IMR-90 (cell line): ENCODE measurements around the gene METRNL. TPM values are rescaled to one million over a fixed set of nuclear protein-coding genes. Genes with fewer than 3 reads are reported as not detected.

ENCODE experiments used
- ATAC-seq: fragments of 200-7000 bp; cut with Tn5 transposase; 2 replicates; pipeline ENCODE4 v1.9.1; 2020; ENCODE audit warnings: low read depth, mild to moderate bottlenecking, moderate library complexity
- BruUV-seq: library from RNA; stranded (reverse); fragments of 400-500 nt; replicated peaks from 2 replicates; lab custom pipeline; 2021; lab: Mats Ljungman, UMichigan
- CTCF ChIA-PET: fragments of 300-600 bp; formaldehyde crosslinking; extraction: SDS; loops from one replicate; lab custom pipeline; 2021; ENCODE audit warnings: antibody characterized with exemption; lab: Yijun Ruan, JAX
- POLR2A ChIA-PET: fragments of 300-600 bp; sonication (Branson Sonifier 250); formaldehyde crosslinking; loops from one replicate; lab custom pipeline; 2022; ENCODE audit warnings: antibody characterized with exemption; ENCODE audit not compliant: unreplicated experiment; lab: Charles Lee
- DNase-seq: peaks from one replicate; pipeline ENCODE4 v3.0.0; 2013
- H2AFZ ChIP-seq: replicated peaks from 2 replicates; pipeline ENCODE3; 2013; ENCODE audit warnings: low read length, mild to moderate bottlenecking; ENCODE audit not compliant: poor library complexity
- H2AK5ac ChIP-seq: 2 replicates; pipeline ENCODE4 v1.6.1; 2013; ENCODE audit warnings: low read depth, low read length, inconsistent platforms
- H2AK9ac ChIP-seq: replicated peaks from 2 replicates; pipeline ENCODE3; 2013; ENCODE audit warnings: mild to moderate bottlenecking, low read depth, low read length, moderate library complexity; ENCODE audit not compliant: poor library complexity
- H2BK120ac ChIP-seq: 2 replicates; pipeline ENCODE4 v1.6.1; 2013; ENCODE audit warnings: low read depth, low read length, inconsistent platforms
- H2BK15ac ChIP-seq: 3 replicates; pipeline ENCODE4 v1.6.1; 2013; ENCODE audit warnings: low read depth, low read length, inconsistent platforms
- H2BK20ac ChIP-seq: 2 replicates; pipeline ENCODE4 v1.6.1; 2013; ENCODE audit warnings: low read depth, mild to moderate bottlenecking, inconsistent platforms, low read length, moderate library complexity
- H2BK5ac ChIP-seq: 2 replicates; pipeline ENCODE4 v1.6.1; 2013; ENCODE audit warnings: mild to moderate bottlenecking, low read depth, low read length, inconsistent platforms; ENCODE audit not compliant: poor library complexity, severe bottlenecking
- H3K14ac ChIP-seq: replicated peaks from 2 replicates; pipeline ENCODE4 v1.6.1; 2013; ENCODE audit warnings: low read depth, low read length, inconsistent platforms
- H3K18ac ChIP-seq: 2 replicates; pipeline ENCODE4 v1.6.1; 2013; ENCODE audit warnings: low read depth, low read length, control low read depth
- H3K23ac ChIP-seq: 2 replicates; pipeline ENCODE4 v1.6.1; 2013; ENCODE audit warnings: low read depth, low read length, inconsistent platforms
- H3K27ac ChIP-seq: 2 replicates; pipeline ENCODE4 v1.5.1; 2013; ENCODE audit warnings: mild to moderate bottlenecking, control low read depth, low read length; ENCODE audit not compliant: insufficient read depth
- H3K27me3 ChIP-seq: 2 replicates; pipeline ENCODE4 v1.6.1; 2013; ENCODE audit warnings: low read length; ENCODE audit not compliant: control insufficient read depth, insufficient read depth
- H3K36me3 ChIP-seq: 2 replicates; pipeline ENCODE4 v1.6.1; 2013; ENCODE audit warnings: low read length, mixed read lengths; ENCODE audit not compliant: control insufficient read depth, insufficient read depth
- H3K4ac ChIP-seq: 2 replicates; pipeline ENCODE4 v1.6.1; 2013; ENCODE audit warnings: low read depth, low read length, inconsistent platforms
- H3K4me1 ChIP-seq: 2 replicates; pipeline ENCODE4 v1.6.1; 2013; ENCODE audit warnings: low read length, mixed read lengths; ENCODE audit not compliant: control insufficient read depth, insufficient read depth
- H3K4me2 ChIP-seq: 2 replicates; pipeline ENCODE4 v1.6.1; 2013; ENCODE audit warnings: low read depth, mild to moderate bottlenecking, control low read depth, low read length, moderate library complexity
- H3K4me3 ChIP-seq: 2 replicates; pipeline ENCODE4 v1.5.1; 2013; ENCODE audit warnings: low read depth, mild to moderate bottlenecking, control low read depth, low read length, moderate library complexity; ENCODE audit not compliant: insufficient read depth
- H3K56ac ChIP-seq: 2 replicates; pipeline ENCODE4 v1.6.1; 2013; ENCODE audit warnings: low read length, inconsistent platforms; ENCODE audit not compliant: insufficient read depth; ENCODE audit errors: extremely low read depth
- H3K79me1 ChIP-seq, 2 experiments: 2 replicates each; pipeline ENCODE4 v1.6.1; 2013; ENCODE audit warnings: low read length in 2 of 2, inconsistent platforms in 1 of 2, low read depth in 1 of 2
- H3K9ac ChIP-seq: 2 replicates; pipeline ENCODE4 v1.6.1; 2013; ENCODE audit warnings: low read depth, low read length, control low read depth
- H3K9me1 ChIP-seq: 2 replicates; pipeline ENCODE4 v1.6.1; 2013; ENCODE audit warnings: low read length, inconsistent platforms; ENCODE audit not compliant: insufficient read depth
- H3K9me3 ChIP-seq: 2 replicates; pipeline ENCODE4 v1.6.1; 2013; ENCODE audit warnings: low read length; ENCODE audit not compliant: control insufficient read depth, insufficient read depth
- H4K20me1 ChIP-seq: 2 replicates; pipeline ENCODE4 v1.6.1; 2013; ENCODE audit warnings: low read length, inconsistent platforms; ENCODE audit not compliant: insufficient read depth
- H4K5ac ChIP-seq: 2 replicates; pipeline ENCODE4 v1.6.1; 2013; ENCODE audit warnings: mild to moderate bottlenecking, low read depth, low read length, control low read depth
- H4K8ac ChIP-seq, 2 experiments: 2 replicates each; pipeline ENCODE4 v1.6.1; 2013; ENCODE audit warnings: low read depth in 2 of 2, low read length in 2 of 2, control low read depth in 1 of 2, inconsistent platforms in 1 of 2
- H4K91ac ChIP-seq: 2 replicates; pipeline ENCODE4 v1.6.1; 2013; ENCODE audit warnings: low read depth, low read length, inconsistent platforms; ENCODE audit not compliant: insufficient read depth
- CEBPB ChIP-seq: IDR thresholded peaks from 2 replicates; pipeline ENCODE4 v1.6.1; 2012; ENCODE audit warnings: low read depth, low read length, improper control_type of control experiment
- CHD1 ChIP-seq: IDR thresholded peaks from 2 replicates; pipeline ENCODE4 v1.6.1; 2012; ENCODE audit warnings: low read depth, low read length, improper control_type of control experiment
- FOS ChIP-seq: fragments of 150-350 bp; IDR thresholded peaks from 2 replicates; pipeline ENCODE4 v1.6.1; 2016; ENCODE audit warnings: low read depth, low read length
- MAFK ChIP-seq: IDR thresholded peaks from 2 replicates; pipeline ENCODE4 v1.6.1; 2012; ENCODE audit warnings: low read depth, low read length, improper control_type of control experiment
- MXI1 ChIP-seq: IDR thresholded peaks from 2 replicates; pipeline ENCODE4 v1.6.1; 2012; ENCODE audit warnings: low read depth, mild to moderate bottlenecking, low read length, moderate library complexity, borderline replicate concordance
- POLR2A ChIP-seq: IDR thresholded peaks from 2 replicates; pipeline ENCODE4 v1.6.1; 2012; ENCODE audit warnings: mild to moderate bottlenecking, low read depth, low read length
- RAD21 ChIP-seq: IDR thresholded peaks from 2 replicates; pipeline ENCODE4 v1.6.1; 2012; ENCODE audit warnings: low read length, improper control_type of control experiment
- RCOR1 ChIP-seq: IDR thresholded peaks from 2 replicates; pipeline ENCODE4 v1.6.1; 2012; ENCODE audit warnings: mild to moderate bottlenecking, low read length, improper control_type of control experiment; ENCODE audit not compliant: insufficient replicate concordance
- SMC3 ChIP-seq: fragments of 150-350 bp; IDR thresholded peaks from 2 replicates; pipeline ENCODE4 v1.6.1; 2016; ENCODE audit warnings: low read depth, mild to moderate bottlenecking, antibody characterized with exemption, low read length, moderate library complexity
- WGBS, 2 experiments: methylation state at CpG; one replicate each; pipeline versions ENCODE4 v1.1.5 to v1.1.7; 2013; ENCODE audit warnings: missing lambda C conversion rate in 2 of 2; ENCODE audit not compliant: insufficient read length in 1 of 2; ENCODE audit errors: extremely low coverage in 2 of 2; 5-methylcytosine and 5-hydroxymethylcytosine counted together
- dilution Hi-C: fragments of 300-500 bp; cut with HindIII; formaldehyde crosslinking; loops from one replicate; pipeline ENCODE4 v1.14.3; 2018; ENCODE audit warnings: low sequenced_read_pairs; ENCODE audit not compliant: unreplicated experiment
- in situ Hi-C: fragments of 300-500 bp; cut with MboI; formaldehyde crosslinking; loops from 3 replicates; pipeline ENCODE4 v1.14.3; 2019; ENCODE audit warnings: low sequenced_read_pairs, inconsistent platforms, mixed read lengths
- intact Hi-C: fragments of 100-400 bp; cut with micrococcal nuclease; formaldehyde crosslinking; loops from 2 replicates; pipeline ENCODE4 v1.10.0; 2022
- polyA plus RNA-seq, 3 experiments: library from polyadenylated mRNA; depleted of rRNA; stranded (reverse); fragments of >200 nt; gene quantifications; 2 replicates each; pipeline ENCODE4 v1.2.3, GENCODE V29; 2012; ENCODE audit warnings: low replicate concordance in 1 of 3
- total RNA-seq: library from RNA; depleted of rRNA; stranded (reverse); fragments of >200 nt; gene quantifications from 2 replicates; pipeline ENCODE4 v1.2.3, GENCODE V29; 2012
- TF ChIP-seq, protein P1 (sequence below): fragments of 150-350 bp; IDR thresholded peaks from 2 replicates; pipeline ENCODE4 v1.6.1; 2017; ENCODE audit warnings: mild to moderate bottlenecking, antibody characterized with exemption, low read length, low read depth
- TF ChIP-seq, protein P2 (sequence below): fragments of 150-350 bp; IDR thresholded peaks from 2 replicates; pipeline ENCODE4 v1.6.1; 2016; ENCODE audit warnings: low read depth, mild to moderate bottlenecking, low read length, moderate library complexity, borderline replicate concordance
- TF ChIP-seq, protein P3 (sequence below): conservative IDR thresholded peaks from 2 replicates; pipeline ENCODE4 v1.5.1; 2012; ENCODE audit warnings: mild to moderate bottlenecking, low read depth, low read length, improper control_type of control experiment

The METRNL gene
- total and polyA plus RNA-seq, 2 of the 4 experiments (the other 2 are of a cell fraction), result 17.9 to 48.2 TPM

DNA sequence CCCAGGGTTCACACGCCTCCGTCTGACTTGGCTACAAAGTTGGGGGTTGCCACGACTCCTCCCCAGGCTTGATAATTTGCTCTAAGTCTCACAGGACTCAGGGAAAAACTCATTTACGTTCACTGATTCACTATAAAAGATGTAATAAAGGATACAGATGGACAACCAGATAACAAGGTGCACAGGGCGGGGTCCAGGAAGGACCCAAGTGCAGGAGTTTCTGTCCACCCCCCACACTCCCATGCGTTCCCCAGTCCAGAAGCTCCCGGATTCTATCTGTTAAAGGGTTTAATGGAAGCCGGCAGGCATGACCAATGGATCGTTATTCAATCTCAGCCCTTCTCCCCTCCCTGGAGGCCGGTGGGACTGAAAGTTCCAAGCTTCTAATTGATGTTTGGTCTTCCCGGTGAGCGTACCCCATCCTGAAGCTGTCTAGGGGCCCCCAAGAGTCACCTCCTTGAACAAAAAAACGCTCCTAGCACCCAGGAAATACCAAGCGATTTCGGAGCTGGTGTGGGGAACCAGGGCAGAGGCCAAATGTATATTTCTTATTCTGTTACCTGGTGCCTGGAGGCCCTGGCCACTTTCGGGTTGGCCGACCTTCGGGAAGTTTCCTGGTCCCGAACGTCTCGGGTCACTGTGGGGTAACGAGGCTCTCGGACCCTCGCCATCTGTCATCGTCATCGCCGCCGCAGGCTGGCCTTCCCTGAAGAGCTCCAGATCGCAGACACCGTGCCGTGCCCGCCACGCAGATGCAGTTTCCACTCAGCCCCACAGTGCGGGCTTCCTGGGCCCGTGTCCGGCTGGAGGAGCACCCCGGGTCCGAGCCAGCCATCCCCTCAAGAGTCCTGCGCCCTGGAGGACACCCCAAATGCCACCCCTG lies 13.5 kb upstream of the METRNL start:
- Histone ChIP-seq H4K91ac (no peak overlapping the region), H4K5ac (no peak overlapping the region), H3K4ac (no peak overlapping the region), H3K36me3 (no peaks in the 10 kb centered on the region), H2AFZ (no peak overlapping the region), H3K79me1 (no peaks in the 10 kb centered on the region), H4K20me1 (no peaks in the 10 kb centered on the region), H3K9me1 (peaks cover 5% of the 10 kb centered on the region; the same call in 1 of the 2 replicates), H2BK120ac (no peak overlapping the region), H3K27me3 (peaks cover 5% of the 10 kb centered on the region), H3K4me3 (no peak overlapping the region), H3K23ac (no peak overlapping the region), H3K14ac (no peak overlapping the region), H4K8ac (no peak overlapping the region), H2BK5ac (no peak overlapping the region), H3K4me1 (no peaks in the 10 kb centered on the region), H2AK5ac (no peak overlapping the region), H3K56ac (no peak overlapping the region), H2BK15ac (no peak overlapping the region), H3K9me3 (no peaks in the 10 kb centered on the region), H3K27ac (no peak overlapping the region), H3K4me2 (no peak overlapping the region), H3K18ac (no peak overlapping the region), H2BK20ac (no peak overlapping the region), H2AK9ac (no peak overlapping the region), H3K9ac (no peak overlapping the region)
- DNase-seq (no peak), ATAC-seq (no peak)
- POLR2A ChIA-PET, result no interaction called here
- WGBS, 2 experiments, result 91% methylated on average over 26 of the region's 39 CpGs; no CpG with 5 or more reads in 1 of the 2 experiments
- BruUV-seq, result no TSS peak
- intact Hi-C loops (no loop called here), dilution Hi-C loops (no loop called here), in situ Hi-C loops (no loop called here)
- TF ChIP-seq CEBPB, result no peak
- TF ChIP-seq SMC3, result no peak
- TF ChIP-seq, protein P1, sequence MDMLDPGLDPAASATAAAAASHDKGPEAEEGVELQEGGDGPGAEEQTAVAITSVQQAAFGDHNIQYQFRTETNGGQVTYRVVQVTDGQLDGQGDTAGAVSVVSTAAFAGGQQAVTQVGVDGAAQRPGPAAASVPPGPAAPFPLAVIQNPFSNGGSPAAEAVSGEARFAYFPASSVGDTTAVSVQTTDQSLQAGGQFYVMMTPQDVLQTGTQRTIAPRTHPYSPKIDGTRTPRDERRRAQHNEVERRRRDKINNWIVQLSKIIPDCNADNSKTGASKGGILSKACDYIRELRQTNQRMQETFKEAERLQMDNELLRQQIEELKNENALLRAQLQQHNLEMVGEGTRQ, result no peak
- no peak for TF ChIP-seq MXI1
- no peak for TF ChIP-seq MAFK
- TF ChIP-seq FOS, result no peak
- TF ChIP-seq POLR2A, result no peak
- TF ChIP-seq RAD21, result no peak
- TF ChIP-seq CHD1, result no peak
- TF ChIP-seq, protein P2, sequence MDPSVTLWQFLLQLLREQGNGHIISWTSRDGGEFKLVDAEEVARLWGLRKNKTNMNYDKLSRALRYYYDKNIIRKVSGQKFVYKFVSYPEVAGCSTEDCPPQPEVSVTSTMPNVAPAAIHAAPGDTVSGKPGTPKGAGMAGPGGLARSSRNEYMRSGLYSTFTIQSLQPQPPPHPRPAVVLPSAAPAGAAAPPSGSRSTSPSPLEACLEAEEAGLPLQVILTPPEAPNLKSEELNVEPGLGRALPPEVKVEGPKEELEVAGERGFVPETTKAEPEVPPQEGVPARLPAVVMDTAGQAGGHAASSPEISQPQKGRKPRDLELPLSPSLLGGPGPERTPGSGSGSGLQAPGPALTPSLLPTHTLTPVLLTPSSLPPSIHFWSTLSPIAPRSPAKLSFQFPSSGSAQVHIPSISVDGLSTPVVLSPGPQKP, result no peak
- TF ChIP-seq RCOR1, result no peak
- TF ChIP-seq, protein P3, sequence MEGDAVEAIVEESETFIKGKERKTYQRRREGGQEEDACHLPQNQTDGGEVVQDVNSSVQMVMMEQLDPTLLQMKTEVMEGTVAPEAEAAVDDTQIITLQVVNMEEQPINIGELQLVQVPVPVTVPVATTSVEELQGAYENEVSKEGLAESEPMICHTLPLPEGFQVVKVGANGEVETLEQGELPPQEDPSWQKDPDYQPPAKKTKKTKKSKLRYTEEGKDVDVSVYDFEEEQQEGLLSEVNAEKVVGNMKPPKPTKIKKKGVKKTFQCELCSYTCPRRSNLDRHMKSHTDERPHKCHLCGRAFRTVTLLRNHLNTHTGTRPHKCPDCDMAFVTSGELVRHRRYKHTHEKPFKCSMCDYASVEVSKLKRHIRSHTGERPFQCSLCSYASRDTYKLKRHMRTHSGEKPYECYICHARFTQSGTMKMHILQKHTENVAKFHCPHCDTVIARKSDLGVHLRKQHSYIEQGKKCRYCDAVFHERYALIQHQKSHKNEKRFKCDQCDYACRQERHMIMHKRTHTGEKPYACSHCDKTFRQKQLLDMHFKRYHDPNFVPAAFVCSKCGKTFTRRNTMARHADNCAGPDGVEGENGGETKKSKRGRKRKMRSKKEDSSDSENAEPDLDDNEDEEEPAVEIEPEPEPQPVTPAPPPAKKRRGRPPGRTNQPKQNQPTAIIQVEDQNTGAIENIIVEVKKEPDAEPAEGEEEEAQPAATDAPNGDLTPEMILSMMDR, result no peak
- CTCF ChIA-PET, result no interaction called here
